ENCODE data around the gene ZBTB11. TPM values are rescaled to one million over a fixed set of nuclear protein-coding genes. Genes with fewer than 3 reads are reported as not detected.

The ZBTB11 gene
- total RNA-seq, 1 experiment from 2014 or later, result 14.8 TPM

DNA sequence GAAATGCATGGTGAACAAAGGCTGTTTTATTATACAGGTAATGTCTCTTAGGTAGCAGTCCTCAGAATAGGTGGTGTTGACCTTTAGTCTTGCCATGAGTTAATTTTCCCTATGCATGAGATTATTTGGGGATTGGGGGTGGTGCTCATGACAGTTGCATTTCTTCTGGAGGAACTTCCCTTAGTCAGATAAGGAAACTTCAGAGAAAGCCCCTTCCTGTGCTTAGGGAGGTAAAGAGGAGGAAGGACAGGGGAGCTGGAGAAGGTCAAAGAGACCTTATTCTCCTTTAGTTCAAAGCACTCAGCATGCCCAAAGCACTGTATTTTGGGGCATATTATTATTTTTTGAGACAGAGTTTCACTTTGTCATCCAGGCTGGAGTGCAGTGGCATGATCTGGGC is 47.7 kb downstream of the ZBTB11 start:
- H3K36me3 Mint-ChIP-seq (ENCODE audit: insufficient read depth in 1 of 3, low read depth in 3 of 3), result peaks cover 0 to 16% (median 10%) of the 10 kb centered on the region in 3 experiments; a peak in 4 of 7 replicates
- Histone ChIP-seq H2AFZ (ENCODE audit: low read length) (no peak overlapping the region), H3K4me2 (ENCODE audit: insufficient read depth, insufficient read length, low read length) (no peak overlapping the region), H2BK12ac (ENCODE audit: insufficient read length, low read depth, low read length) (no peak overlapping the region), H3K27me3 (ENCODE audit: insufficient read depth, low read length) (no peaks in the 10 kb centered on the region), H3K4ac (ENCODE audit: low read depth, low read length) (no peak overlapping the region), H3K4me1 (ENCODE audit: insufficient read depth, low read length) (no peaks in the 10 kb centered on the region; the same call in 1 of the 2 replicates), H2BK20ac (ENCODE audit: low read depth, low read length, poor library complexity, severe bottlenecking) (no peak overlapping the region), H4K20me1 (ENCODE audit: control insufficient read depth, insufficient read depth, insufficient read length) (no peaks in the 10 kb centered on the region), H3K79me1 (ENCODE audit: insufficient read depth, low read depth, low read length, poor library complexity, severe bottlenecking) (no peaks in the 10 kb centered on the region), H3K9ac (ENCODE audit: extremely low read depth, insufficient read length, low read length) (no peak overlapping the region), H2AK5ac (ENCODE audit: insufficient read length, low read length) (no peak overlapping the region), H2BK5ac (ENCODE audit: insufficient read length, low read length) (no peak overlapping the region), H3K79me2 (ENCODE audit: insufficient read depth, low read length) (no peaks in the 10 kb centered on the region), H3K56ac (ENCODE audit: insufficient read length, low read depth, low read length) (no peak overlapping the region), H4K5ac (ENCODE audit: insufficient read length, low read depth, low read length) (no peak overlapping the region), H2BK120ac (ENCODE audit: low read depth, low read length, poor library complexity, severe bottlenecking) (no peak overlapping the region), H3K14ac (ENCODE audit: insufficient read depth, low read length) (no peak overlapping the region), H3K27ac (ENCODE audit: insufficient read length, low read depth, low read length) (no peak overlapping the region), H3K9me3 (ENCODE audit: control insufficient read depth, low read depth, low read length) (peaks cover 10% of the 10 kb centered on the region), H4K91ac (ENCODE audit: insufficient read length, low read depth, low read length) (no peak overlapping the region), H4K8ac (replicated peaks; ENCODE audit: insufficient read length, low read depth, low read length) (no peak overlapping the region), H2BK15ac (ENCODE audit: low read depth, low read length) (no peak overlapping the region), H3T11ph (ENCODE audit: low read length) (no peak overlapping the region), H3K23me2 (ENCODE audit: insufficient read length, low read depth, low read length, poor library complexity, severe bottlenecking) (no peaks in the 10 kb centered on the region), H3K23ac (ENCODE audit: insufficient read length, low read depth, low read length) (no peak overlapping the region), H3K18ac (ENCODE audit: insufficient read length, low read depth, low read length) (no peak overlapping the region)
- DNase-seq, result no peak
- H3K27ac Mint-ChIP-seq, result no peak overlapping the region; a peak in 1 of 7 replicates
- no peak overlapping the region for H3K4me3 Mint-ChIP-seq
- H3K9me3 Mint-ChIP-seq, result peaks cover 7 to 14% of the 10 kb centered on the region in 2 experiments
- H3K4me1 Mint-ChIP-seq, result peaks cover 3 to 16% of the 10 kb centered on the region in 2 experiments
- TF ChIP-seq, protein P1, sequence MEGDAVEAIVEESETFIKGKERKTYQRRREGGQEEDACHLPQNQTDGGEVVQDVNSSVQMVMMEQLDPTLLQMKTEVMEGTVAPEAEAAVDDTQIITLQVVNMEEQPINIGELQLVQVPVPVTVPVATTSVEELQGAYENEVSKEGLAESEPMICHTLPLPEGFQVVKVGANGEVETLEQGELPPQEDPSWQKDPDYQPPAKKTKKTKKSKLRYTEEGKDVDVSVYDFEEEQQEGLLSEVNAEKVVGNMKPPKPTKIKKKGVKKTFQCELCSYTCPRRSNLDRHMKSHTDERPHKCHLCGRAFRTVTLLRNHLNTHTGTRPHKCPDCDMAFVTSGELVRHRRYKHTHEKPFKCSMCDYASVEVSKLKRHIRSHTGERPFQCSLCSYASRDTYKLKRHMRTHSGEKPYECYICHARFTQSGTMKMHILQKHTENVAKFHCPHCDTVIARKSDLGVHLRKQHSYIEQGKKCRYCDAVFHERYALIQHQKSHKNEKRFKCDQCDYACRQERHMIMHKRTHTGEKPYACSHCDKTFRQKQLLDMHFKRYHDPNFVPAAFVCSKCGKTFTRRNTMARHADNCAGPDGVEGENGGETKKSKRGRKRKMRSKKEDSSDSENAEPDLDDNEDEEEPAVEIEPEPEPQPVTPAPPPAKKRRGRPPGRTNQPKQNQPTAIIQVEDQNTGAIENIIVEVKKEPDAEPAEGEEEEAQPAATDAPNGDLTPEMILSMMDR (conservative IDR thresholded peaks at IDR 0.05), result no peak
- H3K27me3 Mint-ChIP-seq (ENCODE audit: low read depth), result no peaks in the 10 kb centered on the region; the same call in none of the 2 replicates

All from H9 (cell line).